SH-SY5Y (cell line): ENCODE results near the gene AQP1.

ENCODE experiments used
- GATA2 ChIP-seq: IDR thresholded peaks from 2 replicates; pipeline ENCODE4 v1.6.1; 2011; ENCODE audit warnings: mild to moderate bottlenecking, low read depth, low read length
- GATA3 ChIP-seq: IDR thresholded peaks from 2 replicates; pipeline ENCODE4 v1.6.1; 2011; ENCODE audit warnings: low read depth, mild to moderate bottlenecking, low read length, moderate library complexity

GRCh38 chr7:30920584-30921539, 9.2 kb downstream of the AQP1 start:
- TF ChIP-seq GATA2: no peak
- TF ChIP-seq GATA3: no peak
